Dendritic cell treated with granulocyte-macrophage colony-stimulating factor and Interleukin-4, amounts not matched to agents 40 ng/mL and 50 ng/mL, for 4 days (primary cell): ENCODE data around the gene CCDC18.

Experiments used
- H3K27ac Mint-ChIP-seq: one replicate; pipeline ENCODE4 v1.8.0; 2022; ENCODE audit warnings: mild to moderate bottlenecking, mixed read lengths
- H3K27me3 Mint-ChIP-seq: one replicate; pipeline ENCODE4 v1.8.0; 2022; ENCODE audit warnings: mild to moderate bottlenecking, mixed read lengths
- H3K36me3 Mint-ChIP-seq: one replicate; pipeline ENCODE4 v1.8.0; 2022; ENCODE audit warnings: low read depth, mixed read lengths
- H3K4me1 Mint-ChIP-seq: one replicate; pipeline ENCODE4 v1.8.0; 2022; ENCODE audit warnings: low read depth, mixed read lengths
- H3K4me3 Mint-ChIP-seq: one replicate; pipeline ENCODE4 v1.8.0; 2022; ENCODE audit warnings: mild to moderate bottlenecking, moderate library complexity, mixed read lengths
- H3K9me3 Mint-ChIP-seq: one replicate; pipeline ENCODE4 v1.8.0; 2022; ENCODE audit warnings: mixed read lengths
- intact Hi-C: fragments of 100-400 bp; cut with micrococcal nuclease; formaldehyde crosslinking; loops from one replicate; pipeline ENCODE4 v1.15.0; 2022

CCDC18 gene

DNA sequence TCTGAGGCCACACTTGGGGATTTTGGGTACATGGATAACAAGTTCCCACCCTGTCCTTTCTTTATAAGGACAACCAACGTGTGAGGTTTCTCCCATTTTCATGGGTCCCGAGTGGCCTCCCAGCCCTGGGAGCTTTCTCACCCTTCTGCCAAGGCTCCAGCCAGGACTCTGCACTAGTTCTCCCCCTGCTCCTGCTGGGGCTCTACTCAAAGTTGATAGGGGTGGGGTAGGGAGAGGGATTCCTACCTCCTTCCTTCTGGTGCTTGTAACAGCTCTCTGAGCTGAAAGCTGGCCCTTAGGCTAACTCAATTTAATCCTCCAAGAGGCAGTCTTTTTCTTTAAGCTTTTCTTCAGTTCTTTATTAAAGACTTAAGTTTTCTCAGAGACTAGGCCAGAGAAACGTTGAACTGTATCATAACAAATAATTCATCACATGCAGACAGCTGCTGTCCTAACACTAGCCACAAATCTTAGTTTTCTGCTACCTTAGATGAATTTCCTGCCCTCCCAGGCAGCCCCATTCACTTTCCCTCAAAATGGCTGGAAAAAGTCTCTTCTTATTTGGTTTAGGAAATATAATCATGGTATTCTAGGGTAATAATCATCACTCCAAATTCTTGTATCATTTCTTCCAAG lies 142.8 kb downstream of the CCDC18 start:
- intact Hi-C loops: no loop called here
- Mint-ChIP-seq H3K4me1 (peaks cover 7% of the 10 kb centered on the region), H3K36me3 (no peaks in the 10 kb centered on the region), H3K27me3 (no peaks in the 10 kb centered on the region), H3K27ac (no peak overlapping the region), H3K9me3 (no peaks in the 10 kb centered on the region), H3K4me3 (no peak overlapping the region)

DNA sequence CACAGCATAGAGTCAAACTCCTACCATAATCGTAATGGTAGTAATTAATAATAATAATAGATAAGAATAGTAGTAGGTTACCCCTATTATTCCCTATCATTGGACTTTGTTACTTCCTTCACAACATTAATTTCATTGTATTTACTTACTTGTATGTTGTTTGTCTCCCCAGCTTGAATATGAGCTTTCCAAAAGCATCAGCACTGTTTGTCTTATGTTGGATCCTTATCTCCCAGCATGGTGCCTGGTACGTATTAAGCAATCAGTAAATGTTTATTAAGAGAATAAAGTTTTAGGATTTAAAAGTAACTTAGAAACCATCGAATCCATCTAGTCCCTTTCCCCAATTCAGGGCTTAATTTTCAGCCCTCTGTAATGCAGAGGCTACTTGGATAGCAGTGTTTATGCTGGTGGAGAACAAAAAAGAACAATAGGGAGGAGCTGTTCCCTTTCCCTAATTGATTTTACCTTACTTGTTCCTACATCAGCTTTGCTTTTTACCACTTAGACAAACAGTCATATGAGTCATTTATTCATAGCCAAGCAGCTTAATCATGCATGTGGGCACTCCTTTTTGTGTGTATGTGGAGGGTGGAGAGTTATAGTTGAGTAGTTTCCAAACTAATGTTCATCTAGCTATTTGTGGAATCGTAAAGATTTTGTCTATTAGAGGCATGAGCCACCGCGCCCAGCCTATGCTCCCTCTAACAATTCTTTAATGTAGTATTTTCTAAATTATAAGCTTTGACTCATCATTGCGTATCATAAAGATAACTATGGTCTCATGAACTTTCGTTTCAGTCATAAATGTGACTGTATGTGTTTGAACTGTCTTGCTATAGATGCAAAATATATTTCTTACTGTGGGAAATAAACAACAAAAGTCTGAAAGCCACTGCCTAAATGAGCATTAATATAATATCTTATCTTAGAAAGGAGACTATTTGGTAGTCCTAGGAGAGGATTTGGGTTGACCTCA lies 144.3 kb downstream of the CCDC18 start:
- no peak overlapping the region for H3K4me3 Mint-ChIP-seq
- H3K4me1 Mint-ChIP-seq: peaks cover 8% of the 10 kb centered on the region
- no peaks in the 10 kb centered on the region for H3K27me3 Mint-ChIP-seq
- intact Hi-C loops: no loop called here
- no peaks in the 10 kb centered on the region for H3K36me3 Mint-ChIP-seq
- H3K27ac Mint-ChIP-seq: no peak overlapping the region
- no peaks in the 10 kb centered on the region for H3K9me3 Mint-ChIP-seq
